T-helper 9 cell (primary cell): Measurements from ENCODE around the gene KIF1A.
"Not testable (repeated sequence)": the region's sequence is repeated elsewhere in the genome, so short reads cannot be mapped to it uniquely, and the experiment has no call there.

Source experiments
- DNase-seq: peaks from one replicate; pipeline ENCODE4 v3.0.0-alpha.2; 2020

KIF1A gene

DNA sequence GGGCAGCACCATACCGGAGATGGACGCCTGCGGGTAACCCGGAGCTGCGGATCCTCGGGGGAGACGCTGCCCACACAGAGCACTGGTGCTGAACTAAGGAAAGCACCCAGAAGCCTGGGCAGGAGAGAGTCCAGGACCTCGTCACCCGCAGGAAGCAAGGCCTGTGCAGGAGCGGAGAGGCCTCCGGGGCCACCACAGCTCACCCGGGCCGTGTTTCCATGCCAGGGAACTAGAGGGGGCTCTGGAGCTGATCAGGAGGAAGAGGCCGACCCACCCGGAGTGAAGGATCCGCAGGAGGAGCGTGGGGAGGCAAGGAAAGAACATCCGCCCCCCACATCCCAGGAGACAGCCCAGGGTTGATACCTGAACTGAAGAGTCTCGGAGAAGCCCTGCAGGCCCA, 141.1 kb downstream of the KIF1A start:
- not testable (repeated sequence) for DNase-seq

GRCh38 chr2:240678043-240678442, 142.0 kb downstream of the KIF1A start:
- DNase-seq = not testable (repeated sequence)

- DNase-seq = not testable (repeated sequence)
These were observed 144.7 kb downstream of the KIF1A start for GRCh38 chr2:240675345-240675744.

GRCh38 chr2:240674461-240675184, 145.4 kb downstream of the KIF1A start:
- DNase-seq = not testable (repeated sequence)

GRCh38 chr2:240672701-240673190, 147.3 kb downstream of the KIF1A start:
- no peak for DNase-seq

DNA sequence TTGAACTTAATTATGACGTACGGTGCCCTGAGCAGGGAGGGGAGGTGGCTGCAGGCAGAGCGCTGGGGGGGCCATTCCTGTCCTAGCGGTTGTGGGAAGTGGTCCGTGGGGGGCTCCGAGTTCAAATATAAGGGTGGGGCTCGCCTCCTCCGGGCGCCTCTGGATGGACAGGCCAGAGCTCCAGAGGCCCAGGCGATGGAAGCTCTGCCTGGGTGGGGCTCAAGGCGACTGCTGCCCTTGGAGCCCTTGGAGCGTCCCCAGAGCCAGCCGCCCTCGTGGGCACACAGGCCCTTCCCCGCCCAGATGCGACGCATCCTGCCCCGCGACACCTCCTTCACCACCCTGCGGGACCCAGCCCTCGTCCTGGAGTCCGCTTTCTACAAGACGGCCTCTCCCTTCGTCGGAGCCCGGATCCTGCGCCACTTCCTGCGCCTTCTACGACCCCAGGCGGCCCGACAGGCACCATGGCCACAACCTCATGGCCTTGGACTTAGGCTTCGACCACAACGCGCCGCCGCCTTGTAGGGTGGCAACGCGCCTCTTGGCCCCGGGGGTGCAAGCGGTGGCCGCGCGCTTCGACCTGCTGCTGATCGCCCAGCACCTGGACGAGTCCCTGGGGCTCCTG, 147.8 kb downstream of the KIF1A start:
- no peak for DNase-seq

DNA sequence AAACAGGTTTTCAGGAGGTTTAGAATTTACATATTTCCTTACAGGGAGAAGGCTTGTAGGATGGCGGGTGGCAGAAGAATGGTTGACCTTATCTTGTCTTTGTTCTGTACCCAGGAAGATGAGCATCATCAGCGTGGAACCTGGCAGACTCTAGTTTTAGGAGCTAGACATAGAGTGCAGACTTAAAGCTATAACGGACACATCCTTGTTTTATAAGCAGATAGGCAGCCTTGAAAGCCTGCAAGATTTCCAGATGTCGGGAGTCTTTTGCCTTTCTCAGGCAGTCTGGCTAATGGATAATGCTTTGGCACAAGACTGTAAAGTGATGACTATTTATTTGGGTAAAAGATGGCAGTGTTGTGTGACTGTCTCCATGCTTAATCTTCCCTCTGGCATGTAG, 149.1 kb downstream of the KIF1A start:
- DNase-seq = no peak

DNA sequence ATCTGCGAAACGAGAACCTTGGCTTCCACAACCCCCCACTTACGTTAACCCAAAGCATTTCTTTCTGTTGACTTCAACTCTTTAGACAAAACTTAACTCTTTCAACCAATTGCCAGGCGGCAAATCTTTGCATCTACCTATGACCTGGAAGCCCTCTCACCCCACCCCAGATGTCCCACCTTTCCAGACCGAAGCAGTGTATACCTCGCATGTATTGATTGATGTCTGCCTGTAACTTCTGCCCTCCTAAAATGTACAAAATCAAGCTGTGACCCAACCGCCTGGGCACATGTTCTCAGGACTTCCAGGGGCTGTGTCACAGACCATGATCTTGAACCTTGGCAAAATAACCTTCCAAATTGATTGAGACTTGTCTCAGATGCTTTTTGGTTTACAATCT, 149.6 kb downstream of the KIF1A start:
- no peak for DNase-seq

- no peak for DNase-seq
These were observed 155.4 kb downstream of the KIF1A start for GRCh38 chr2:240664622-240665021.
